Stimulated activated CD8-positive, alpha-beta memory T cell treated with anti-CD3 and anti-CD28 coated beads, Interleukin-7, amount 100 ng/mL, for 48 hours (primary cell): ENCODE data around the gene PIK3C2B.

Experiments used
- DNase-seq, 2 donors: peaks; one replicate each; pipeline ENCODE4 v3.0.0-alpha.2; 2020; ENCODE audit warnings: low read depth in 1 of 2; ENCODE audit errors: extremely low read depth in 1 of 2

PIK3C2B gene

DNA sequence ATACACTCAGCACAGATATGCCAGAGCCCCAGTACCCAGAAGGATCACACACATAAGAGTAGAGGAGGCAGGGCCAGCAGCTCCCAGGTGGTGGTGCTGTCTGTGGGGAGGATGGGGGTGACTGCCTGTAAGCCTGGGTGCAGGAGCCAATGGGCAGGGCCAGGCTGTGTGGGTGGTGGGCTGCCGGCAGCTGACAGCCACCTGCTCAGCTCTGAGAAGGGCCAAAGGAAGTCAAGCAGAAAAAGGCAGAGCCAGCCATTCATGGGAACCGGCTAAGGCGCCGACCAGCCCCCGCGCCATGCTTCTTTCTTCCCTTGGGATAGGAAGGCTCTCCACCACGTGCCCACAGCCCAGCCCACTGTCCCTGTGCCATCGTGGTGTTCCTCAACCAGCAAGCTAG, 14.1 kb downstream of the PIK3C2B start:
- DNase-seq = no peak

DNA sequence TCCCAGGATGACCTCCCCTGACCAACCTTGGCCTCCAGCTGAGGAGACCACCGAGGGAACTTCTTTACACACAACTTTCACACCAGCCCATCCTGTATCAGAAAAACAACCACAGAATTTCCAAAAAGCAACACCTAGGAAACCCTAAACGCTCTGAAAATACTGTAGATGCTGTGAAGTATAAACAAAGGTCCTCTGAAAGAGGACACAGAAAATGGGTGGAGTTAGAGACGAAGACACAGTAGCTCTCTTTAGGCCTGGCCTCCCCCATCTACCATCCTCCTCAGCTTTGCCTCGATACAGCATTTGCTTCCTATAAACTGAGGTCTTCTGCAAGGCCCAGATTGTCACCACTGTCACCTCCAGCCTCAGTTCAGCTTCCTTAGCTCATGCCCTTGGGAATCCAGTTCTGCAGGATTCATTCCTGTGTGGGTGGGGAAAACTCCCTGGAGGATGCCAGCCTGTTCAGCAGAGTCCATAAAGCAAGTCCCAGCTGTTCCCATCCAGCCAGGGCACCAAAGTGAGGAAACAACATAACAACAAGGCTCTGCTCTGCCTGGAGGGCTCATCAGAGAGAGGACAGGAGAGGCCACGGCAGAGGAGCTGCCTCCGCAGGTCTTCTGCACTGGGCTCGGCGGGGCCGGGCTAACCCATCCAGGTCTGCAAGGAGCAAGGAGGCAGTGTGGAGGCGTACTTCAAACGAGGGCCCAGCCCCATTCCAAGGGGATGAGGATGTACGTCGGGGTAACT, 15.0 kb downstream of the PIK3C2B start:
- DNase-seq = no peak

DNA sequence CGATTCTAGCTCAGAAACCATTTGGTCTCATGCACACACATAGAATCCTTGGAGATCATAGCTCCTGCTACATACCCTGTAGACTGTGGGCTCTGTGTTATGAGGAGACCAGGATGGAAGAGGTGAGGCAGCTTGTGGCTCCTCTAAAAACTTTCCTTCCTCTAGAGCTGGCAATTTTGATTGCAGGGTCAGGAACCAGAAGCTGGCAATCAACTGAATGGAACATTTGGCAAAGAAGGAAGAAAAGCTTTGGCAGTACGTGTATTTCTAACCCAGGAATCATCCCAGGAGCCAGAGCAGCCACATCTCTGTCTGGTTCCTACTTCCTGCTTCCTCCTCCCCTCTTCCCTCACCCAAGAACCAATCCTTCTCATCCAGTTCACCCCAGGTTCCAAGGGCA, 15.7 kb downstream of the PIK3C2B start:
- DNase-seq = no peak

DNA sequence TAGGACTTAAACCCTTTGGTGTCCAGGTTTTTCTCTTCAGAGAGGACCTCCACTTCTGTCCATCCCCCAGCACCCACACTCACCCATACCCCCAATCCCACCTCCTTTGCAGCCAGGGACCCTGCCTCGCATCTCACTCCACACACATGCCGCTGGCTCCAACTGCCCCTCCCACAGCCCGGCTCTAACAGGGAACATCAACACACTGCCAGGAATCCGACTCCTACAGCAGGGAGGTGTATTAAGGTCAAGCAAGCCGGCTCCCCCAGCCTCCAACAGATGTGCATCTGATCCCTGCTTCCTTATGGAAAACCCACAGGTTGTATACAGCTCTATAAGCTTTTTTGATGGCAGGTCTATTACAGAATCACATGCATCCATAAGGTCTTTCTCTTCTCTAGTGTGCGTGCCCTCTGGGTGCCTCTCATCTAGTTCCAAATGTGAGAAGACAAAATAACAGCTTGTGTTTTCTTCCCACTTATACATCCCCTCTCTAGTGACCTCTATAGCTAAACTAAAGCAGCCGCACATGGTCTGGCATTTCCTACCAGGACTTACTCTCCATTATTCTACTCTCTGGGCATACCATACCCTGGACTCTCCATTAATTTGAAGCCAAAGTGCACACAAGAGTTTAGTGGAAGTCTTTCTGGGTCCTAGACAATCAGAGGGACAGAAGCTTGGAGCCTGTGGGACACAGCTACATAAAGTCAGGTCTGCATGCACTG, 16.3 kb downstream of the PIK3C2B start:
- DNase-seq = no peak

DNA sequence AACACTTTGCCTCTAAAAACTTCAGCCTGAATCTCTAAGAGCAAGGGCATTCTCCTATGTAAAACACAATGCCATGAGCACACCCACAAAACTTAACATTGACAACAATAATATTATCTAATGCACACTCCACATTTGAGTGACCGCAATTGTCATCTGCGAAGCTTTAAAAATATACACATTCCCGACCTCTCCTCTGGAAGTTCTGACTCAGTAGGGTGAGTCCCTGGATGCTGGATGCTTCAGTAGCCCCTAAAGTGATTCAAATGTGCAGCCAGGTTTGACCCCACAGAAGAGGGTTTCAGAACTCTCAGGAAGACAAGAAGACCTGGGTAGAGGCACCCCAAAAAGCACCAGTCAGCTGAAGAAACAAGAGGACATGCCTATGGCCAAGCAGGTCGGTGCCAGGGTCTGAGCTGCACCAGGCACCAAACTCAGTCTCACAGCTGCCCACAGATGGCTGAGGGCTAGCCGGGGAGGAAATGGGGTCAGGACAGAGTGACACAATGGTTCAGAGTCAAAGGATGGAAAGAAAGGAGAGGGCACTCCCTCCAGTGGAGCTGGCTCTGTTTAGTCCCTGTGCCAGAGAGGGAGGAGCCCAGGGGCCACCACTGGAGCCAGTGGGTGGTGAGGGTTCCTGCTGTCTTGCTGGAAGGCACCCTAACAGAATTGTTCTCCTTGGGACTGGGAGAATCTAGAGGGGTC, 17.4 kb downstream of the PIK3C2B start:
- no peak for DNase-seq

DNA sequence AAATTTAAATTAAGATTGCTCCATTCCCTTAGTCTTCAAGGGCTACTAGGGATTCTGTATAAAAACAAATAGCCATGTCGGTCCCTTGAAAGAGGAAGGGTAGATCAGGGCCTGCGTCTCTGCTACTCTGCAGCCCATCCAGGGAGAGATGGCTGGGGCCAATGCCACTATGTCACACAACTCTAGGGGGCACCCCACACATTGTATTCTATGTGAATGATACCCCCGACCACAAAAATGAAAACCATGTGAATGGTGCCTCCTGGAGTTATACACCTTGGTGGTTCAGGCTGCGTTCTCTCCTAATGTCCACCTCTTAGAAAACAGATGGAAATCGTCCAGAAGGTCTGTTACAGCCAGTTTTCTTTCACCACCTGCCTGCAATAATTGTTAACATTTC, 18.0 kb downstream of the PIK3C2B start:
- no peak for DNase-seq

DNA sequence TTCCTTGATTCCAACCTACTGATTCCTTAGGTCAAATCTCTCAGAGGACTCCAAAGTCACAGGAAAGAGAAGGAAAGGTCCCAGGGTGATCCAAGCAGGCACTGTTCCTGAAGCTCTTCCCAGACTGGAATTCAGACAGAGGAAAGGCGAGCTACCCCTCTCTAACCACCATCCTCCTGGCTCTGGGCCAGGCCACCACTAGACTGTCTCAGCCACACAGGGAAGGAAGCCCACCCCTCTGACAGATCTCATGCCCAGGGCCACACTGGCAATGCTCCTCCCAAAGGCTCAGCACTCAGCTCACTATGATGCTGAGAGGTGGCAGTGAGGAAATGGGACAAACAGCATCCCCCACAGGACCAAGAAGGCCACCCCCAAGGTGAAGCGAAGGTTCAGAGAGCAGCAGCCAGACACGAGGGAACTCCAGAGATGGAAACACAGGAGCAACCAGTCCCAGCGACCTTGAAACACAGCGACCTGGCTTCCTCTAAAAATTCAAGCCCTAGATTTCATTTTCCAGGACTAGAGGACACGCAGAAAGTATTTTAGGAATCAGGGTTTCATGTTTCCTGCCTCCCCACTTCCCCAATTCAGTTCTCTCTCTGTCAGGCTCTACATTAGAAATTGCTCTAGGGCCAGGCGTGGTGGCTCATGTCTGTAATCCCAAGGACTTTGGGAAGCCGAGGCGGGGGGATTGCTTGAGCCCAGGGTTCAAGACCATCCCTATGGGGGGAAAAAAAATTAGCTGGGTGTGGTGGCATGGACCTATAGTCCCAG, 18.8 kb downstream of the PIK3C2B start:
- no peak for DNase-seq

DNA sequence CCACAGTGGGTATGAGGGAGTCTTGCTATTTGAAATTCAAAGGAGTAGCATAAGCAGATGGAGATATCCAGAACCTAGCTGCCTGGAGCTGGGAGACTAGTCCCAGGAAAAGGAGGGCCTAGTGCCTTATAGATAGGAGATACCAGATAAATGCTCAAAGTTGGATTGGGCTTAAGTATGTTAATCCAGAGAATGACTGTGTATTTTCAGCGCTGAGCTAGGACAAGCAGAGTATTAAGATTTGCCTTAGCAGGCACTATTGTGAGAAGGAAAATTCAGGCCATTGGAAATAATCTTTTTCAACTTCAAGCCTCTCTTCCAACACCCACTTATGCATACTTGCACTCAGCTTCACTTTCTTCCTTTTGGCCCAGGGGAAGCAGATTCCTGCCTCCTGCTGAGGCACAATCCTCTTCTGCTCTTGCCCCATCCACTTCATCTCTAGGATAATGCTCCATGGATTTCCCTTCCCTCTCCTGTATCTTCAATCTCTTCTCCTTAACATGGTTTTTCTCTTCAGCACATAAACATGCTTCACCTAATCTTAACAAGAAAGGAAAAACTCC, 21.1 kb downstream of the PIK3C2B start:
- DNase-seq = no peak

DNA sequence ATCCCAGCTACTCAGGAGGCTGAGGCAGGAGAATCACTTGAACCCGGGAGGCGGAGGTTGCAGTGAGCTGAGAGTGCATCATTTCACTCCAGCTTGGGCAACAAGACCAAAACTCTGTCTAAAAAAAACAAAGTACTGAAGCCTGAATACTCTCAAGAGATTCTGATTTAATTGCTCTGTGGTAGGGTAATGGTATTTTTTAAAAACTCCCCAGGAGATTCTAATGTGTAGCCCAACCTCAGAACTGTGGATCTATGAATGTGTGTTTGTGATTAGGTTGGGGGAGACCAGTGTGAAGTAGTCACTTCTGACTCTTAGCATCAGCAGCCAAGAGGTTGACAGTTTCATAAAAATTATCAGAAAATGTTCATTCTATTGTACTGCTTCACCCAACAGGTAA, 21.9 kb downstream of the PIK3C2B start:
- no peak for DNase-seq

DNA sequence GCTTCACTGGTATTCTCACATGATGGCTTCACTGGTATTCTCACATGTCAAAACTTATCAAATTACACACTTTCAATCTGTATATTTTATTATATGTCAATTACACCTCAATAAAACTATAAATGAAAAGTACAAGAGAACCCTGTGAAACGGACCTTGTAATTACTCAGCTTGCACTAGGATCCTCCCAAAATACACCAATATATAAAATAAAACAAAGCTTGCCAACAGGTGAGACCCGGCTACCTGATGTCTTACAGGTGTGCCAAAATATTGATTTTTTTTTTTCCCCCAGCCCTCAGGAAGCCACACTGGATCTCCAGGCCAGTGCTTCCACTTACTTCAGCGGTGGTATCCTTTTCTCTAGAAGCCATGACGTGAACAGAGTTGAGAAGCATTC, 22.9 kb downstream of the PIK3C2B start:
- no peak for DNase-seq

DNA sequence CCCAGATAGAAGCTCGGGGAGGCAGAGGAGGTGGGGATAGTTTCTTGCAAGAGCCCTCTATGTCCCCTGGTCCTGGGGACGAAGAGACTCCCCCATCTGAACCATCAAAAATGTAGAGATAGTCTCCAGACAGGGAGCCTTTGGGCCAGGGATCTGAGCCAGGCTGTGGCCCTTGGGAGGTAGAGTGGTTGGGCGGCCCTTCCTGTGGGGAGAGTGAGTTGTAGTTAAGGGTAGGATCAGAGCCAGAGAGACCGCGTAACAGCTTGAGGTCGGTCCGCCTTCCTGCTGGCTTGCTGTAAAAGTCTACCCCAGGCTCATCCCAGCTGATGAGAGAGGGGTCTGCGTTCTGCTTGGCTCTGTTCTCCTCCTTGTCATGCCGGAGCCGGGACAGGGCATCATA, 25.3 kb downstream of the PIK3C2B start:
- DNase-seq = no peak

DNA sequence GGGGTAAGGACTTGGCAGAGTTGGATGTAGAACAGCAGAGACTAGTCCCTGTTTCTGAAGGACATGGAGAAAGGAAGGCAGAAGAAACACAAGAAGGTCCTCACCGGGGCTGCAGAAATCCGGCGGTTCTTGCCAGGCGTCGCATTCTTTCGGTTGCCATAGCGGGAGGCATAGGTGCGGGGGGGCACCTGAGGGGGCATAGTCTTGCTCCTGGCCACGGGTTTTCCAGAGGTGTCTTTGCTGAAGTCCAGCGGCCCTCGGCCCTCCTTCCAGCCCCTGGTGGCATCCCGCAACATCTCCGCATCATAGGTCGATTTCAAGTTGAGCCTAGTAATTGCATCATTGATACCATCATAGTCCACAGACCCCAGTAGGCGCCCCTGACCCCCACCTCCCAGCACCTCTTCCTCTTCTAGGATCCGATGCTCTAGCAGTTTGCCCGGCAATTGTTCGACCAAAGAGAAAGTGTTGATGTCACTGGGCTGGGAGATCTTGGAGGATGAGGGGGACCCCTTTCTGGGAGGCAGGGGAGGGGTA, 25.8 kb downstream of the PIK3C2B start:
- no peak for DNase-seq

DNA sequence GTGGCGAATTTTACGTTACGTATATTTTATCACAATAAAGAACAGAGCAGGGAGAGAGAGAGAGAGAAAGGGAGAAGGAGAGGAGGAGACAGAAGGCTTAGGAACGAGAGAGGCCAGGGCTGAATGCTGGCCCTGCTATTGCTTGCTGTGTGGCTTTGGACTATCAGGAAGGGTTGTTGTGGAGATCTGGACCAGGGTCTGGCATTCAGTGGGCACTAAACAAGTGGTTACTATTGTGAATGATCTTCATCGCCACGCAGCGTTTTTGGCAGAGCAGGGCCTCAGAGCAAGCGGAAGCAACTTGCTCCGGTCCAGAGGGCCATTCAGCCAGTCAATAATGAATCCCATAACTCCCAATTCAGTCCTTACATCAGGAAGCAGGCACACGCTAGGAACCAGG, 26.4 kb downstream of the PIK3C2B start:
- no peak for DNase-seq

DNA sequence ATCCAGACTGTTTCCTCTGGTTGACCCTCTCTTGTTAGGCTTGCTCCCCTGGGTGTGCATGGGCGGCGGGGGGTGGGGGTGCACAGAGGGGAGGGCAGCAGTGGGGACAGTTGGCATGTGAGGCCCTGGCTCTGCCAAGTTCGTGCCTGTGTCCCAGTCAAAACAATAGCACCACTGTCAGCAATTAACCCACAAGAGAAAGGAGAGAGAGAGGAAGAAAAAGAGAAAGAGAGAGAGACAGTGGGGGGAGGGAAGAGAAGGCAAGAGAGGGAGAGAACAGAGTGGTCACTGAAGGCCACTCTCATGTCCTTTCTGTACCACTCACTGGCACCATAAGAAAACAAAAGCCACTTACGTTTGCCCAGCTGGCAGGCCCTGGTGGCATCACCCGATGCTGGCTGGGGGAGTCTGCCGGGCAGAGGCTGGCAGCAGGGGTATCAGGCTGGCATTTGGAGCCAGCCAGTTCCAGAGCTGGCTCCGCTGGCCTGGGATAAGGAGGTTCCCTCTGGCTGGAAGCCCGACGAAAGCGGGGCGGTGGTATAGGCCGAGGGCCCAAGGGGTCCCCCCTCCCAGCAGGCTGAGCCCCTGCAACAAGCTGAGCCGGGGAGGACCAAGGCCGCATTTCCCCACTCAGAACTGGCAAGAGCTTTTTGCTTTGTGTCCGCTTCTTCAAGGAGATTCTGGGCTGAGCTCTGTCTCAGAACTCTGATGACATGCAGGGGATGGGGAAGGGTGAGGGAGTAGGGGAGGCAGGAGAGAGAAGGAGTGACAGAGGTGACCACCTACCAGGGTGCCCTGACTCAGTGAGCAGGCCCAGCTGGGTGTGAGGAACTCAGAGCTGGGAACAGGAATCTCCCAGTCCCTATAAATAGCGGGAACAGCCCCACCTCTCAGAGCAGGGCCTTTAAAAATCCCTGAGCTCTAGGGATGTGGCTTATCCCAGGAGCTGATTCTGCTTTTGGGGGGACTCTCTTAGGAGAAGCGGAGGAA, 27.9 kb downstream of the PIK3C2B start:
- DNase-seq = no peak

DNA sequence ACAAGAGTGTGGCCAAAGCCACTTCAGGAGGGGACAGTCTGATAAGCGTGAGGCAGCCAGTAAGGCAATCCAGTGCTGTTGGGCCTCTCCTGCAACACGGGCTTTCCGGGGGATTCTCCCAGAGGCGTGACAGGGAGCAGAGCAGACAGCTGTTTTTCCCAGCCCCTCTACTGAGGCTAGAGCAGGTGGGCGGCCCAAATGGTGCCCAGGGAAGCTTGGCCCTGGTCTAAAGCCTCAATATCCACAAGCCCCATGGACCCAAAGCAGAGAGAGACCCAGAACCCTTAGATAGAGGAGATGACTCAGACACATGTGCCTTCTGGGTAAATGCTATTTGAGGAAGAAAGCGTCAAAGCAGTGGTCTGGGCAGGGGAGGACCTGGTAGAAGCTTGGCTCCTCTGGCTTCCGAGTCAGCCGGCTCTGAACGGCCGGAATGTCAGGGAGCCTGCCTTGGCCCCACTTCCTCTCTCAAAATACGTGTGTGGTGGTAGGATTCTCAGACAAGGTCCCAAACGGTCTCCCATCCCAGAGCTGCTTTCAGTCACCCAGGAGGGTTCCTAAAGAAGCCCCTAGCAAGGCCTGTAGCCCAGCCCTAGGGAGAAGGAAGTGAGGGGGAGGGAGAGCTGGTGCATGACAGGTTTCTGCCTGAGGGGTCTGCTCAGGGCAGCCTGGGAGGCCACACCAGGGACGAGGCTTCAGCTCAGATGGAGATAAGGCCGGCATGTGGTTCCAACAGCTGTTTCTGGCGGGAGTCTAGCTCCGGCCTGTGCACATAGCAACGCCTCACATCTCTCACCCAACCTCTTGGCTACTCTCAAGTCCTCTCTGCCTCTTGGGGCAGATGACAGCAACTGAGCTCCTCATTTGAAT, 28.8 kb downstream of the PIK3C2B start:
- DNase-seq = no peak

DNA sequence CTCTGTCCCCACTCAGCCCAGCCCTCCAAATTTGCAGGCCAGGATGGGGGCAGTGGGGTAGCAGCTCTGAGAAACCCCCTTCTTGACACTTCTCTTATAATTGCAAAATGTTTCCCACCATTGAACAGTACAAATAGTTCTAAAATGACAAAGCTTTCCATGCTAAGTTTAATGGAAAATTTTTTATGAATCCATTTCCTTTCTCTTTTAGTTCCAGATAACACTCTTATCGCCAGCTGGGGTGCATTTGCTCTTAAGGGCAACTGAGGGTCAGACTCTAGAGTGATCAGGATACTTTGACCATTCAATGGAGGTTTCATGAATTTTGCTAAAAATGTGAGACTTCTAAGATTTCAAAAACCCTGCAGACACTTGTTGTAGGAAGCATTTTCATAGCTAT, 29.9 kb downstream of the PIK3C2B start:
- DNase-seq = no peak

DNA sequence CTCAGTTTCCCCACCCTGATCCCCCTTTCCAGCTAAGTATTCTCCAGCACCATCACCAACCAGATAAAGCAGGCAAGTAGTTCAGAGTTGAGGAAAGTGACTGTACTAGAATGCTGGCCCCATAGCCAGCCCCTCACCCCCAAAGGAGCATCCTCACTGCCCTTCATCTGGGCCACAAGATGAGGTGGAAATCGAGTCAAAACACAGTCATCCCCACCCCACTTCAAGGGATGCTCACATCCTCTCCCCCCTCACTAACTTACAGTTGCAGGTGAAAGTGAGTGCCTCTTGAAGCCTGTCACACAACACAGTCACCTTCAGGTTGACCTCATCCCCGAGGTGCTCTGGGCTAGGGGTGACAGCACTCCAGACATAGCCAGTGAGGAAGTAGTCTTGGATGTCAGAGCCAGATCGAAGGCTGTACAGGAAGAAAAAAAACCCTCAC, 30.4 kb downstream of the PIK3C2B start:
- peak in 1 of 2 donors; percentile 19 for DNase-seq
